Measurements from ENCODE around the gene WWC1.

The WWC1 gene

DNA sequence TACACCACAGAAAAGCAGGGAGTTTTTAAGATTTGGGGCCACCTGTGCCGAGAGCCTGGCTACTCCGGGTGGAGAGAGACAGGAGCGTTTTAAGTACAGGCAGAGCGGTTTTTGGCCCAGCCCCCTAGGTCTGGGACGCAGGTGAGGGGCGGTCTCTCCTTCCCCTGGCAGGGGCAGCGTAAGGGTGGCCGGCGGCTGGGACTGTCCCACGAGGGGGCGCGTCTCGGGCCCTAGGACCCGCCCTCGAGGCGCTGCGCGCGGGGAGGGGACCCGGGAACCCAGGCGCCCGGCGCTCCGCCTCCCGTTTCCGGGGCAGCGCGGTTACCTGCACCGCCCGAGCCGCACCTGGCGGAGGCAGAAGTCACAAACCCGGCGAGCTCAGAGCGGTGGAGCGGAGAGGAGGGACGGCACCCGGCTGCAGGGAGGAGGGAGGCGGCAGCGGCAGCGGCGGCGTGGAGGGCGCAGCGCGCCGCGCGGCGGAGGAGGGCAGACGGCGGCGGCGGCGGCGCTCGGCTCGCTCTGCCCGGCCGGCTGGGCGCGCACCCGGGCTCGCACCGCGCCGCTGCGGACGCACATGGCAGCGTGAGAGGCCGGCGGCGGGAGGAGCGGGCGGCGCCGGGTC lies at the start of gene WWC1:
TSS of gene WWC1 (plus strand) at position 304 of the 622 bp plus-strand sequence. CDS start 508 bp downstream, outside the sequence.
- peak; percentile 57 for DNase-seq

DNA sequence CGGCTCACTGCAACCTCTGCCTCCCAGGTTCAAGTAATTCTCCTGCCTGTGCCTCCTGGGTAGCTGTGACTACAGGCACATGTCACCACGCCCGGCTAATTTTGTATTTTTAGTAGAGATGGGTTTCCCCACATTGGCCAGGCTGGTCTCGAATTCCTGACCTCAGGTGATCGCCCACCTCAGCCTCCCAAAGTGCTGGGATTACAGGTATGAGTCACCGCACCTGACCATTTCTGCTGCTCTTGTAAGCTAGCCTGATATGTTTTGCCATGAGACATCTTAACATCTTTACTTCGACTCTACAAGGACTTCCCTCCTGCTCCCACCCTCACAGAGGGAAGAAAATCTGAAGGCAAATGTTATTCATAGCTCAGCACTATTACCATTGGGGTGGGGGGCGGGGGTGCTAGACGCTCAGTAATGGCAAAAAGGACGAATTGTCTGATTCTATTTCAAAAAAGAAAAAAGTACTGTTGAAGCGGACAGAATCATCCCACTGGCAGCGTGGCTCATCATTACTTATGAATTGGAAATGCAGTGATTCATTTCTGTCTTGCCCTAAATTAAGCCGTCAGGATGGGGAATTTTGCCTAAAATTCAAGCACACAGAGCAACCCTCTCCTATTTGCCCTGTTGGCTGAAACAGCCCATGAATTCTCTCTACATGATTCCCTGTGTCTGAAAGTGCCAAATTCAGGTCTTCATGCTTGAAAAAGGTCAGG lies 46.4 kb upstream of the WWC1 start:
- DNase-seq: no peak

DNA sequence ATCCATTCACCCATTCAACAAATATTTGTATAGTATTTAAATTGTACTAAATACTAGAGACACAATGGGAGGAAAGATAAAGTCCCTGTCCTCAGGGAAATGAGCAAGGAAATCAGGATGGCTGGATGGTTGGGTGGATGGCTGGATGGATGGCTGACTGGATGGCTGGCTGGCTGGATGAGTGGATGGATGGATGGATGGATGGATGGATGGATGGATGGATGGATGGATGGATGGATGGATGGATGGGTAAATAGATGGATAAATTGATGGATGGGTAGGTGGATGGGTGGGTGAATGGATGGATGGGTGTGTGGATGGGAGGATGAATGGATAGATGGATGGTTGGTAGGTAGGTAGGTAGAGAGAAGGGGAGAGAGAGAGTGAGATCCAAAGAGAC lies 41.5 kb upstream of the WWC1 start:
- no peak for DNase-seq

DNA sequence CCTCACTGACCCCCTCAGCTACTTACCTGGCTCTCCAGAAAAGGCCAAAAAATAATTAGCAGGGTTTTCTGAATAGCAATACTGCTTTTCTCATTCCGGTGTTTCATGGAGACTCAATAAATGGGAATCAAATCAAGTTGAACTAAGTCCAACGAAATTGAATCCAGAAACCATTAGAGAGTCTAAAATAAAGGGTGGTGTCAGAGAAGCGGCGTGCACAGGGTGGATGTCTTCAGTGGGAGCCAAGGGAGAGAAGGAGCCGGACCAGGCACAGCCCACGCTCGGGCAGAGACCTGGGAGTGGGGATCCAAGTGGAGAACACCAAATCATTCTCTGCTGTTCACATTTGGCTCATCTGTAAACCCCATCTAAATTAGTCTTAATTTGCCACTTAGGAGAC lies 40.2 kb upstream of the WWC1 start:
- DNase-seq: no peak

DNA sequence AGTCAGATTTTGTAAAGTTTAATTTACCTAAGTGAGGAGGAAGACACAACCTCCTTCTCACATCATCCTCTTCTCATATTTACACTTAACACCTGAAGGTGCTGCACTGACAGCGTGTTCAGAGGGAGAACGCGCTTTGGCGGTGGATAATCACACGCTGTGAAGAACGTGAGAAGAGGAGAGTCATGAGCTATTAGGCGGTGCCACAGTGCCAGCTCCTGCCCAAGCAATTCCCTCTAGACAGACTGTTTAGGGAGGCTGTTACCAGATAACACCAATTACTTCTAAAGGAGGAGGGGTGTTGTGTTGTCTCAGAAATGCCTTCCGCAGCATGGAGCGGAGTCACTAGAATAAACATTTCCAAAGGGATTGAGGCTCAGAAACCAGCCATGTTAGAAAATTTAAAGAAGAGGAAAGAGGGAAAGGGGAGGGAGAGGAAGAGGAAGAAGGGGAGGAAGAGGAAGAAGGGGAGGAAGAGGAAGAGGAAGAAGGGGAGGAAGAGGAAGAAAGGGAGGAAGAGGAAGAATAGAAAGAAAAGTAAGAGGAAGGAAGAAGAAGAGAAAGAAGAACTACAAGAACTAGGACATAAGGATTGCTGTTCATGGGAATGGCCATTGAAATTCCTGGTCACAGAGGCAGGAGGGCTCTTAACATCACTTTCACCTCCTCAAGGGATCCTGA lies 37.3 kb upstream of the WWC1 start:
- DNase-seq: no peak

DNA sequence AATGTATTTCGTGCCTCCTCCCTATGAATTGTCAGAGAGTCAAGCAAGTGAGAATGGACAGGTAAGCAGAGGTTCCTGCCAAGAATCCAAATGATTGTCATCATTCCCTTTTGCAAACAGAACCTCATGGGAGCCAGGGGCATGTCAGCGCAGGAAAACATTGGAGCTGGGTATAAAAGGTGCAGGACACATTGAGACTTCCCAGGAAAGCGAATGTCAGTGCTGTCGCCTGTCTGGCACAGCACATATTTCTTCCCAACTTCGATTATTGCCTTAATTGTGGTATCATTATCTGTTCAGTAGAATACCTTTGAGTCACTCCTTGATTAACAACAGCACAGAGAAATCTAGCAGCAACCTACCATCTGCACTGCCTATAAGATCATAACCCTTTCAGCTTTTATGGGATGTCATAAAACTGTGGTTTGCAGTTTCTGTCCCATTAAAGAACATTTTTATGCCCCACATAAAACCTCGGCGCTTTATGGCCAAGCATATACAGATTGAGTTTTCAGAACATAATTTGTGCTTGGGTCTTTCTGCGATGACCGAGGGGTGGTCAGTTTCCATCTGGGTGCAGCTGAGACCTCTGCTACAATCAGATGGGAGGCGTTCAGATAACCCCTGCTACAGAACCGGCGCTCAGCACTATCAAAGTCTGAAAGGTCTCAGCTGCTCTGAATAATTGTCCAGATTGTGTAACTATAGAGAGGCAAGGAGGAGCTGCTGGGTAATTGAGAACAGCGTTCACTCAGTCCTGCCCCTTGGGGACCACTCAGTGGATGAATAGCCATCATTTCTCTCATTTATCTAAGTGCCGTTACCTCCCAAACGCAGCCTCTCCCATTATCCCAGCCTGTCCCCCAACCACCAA lies 30.9 kb upstream of the WWC1 start:
- DNase-seq: no peak

DNA sequence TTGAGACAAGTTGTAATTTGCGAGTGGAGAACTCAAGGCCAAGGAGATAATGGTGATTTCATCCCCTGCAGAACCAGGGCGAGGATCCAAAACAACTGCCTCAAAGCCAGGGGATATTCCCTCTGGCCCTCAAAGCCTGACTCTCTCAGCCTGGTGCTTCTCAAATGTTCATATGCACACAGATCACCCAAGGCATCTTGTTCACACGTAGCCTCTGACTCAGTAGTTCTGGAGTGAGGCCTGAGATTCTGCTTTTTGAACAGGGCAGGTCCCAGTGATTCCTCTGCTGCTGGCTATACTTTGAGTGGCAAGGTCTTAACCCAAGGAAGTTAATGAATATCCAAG lies 30.2 kb upstream of the WWC1 start:
- no peak for DNase-seq

DNA sequence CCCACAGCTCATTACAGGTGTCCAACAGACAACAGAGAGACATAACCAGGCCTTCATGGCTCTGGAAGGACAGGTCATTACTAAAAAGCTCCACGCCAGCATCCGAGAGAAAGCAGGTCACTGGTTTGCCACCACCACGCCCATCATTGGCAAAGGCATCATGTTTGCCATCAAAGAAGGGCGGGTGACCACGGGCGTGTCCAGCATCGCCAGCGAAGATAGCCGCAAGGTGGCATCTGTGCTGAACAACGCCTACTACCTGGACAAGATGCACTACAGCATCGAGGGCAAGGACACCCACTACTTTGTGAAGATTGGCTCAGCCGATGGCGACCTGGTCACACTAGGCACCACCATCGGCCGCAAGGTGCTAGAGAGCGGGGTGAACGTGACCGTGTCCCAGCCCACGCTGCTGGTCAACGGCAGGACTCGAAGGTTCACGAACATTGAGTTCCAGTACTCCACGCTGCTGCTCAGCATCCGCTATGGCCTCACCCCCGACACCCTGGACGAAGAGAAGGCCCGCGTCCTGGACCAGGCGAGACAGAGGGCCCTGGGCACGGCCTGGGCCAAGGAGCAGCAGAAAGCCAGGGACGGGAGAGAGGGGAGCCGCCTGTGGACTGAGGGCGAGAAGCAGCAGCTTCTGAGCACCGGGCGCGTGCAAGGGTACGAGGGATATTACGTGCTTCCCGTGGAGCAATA lies 29.3 kb upstream of the WWC1 start:
- no peak for DNase-seq

DNA sequence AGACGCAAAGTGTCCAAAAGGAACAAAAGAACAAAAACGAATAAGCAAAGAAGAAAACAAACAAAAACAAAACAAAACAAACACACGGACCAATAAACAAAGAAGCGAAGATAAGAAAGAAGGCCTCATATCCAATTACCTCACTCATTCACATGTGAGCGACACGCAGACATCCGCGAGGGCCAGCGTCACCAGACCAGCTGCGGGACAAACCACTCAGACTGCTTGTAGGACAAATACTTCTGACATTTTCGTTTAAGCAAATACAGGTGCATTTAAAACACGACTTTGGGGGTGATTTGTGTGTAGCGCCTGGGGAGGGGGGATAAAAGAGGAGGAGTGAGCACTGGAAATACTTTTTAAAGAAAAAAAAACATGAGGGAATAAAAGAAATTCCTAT lies 28.3 kb upstream of the WWC1 start:
- no peak for DNase-seq

DNA sequence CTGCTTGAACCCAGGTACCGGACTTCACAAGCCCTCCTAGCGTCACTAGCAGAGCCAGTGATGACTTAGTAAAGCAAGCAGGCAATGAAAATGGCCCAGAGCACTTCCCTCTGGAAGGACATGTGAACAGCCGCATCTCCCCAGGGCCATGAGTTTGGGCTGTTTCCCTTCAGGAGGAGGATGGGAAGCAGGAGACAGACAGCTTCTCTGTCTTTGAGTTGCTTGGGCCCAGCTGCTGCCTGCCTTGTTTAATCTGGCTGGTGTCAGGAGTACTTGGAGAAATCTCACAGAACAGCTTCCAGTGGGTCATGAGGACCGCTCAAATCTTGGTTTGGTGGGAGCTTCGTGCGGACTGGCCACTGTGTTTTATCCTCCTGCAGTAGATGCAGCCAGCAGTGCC lies 25.4 kb upstream of the WWC1 start:
- no peak for DNase-seq

DNA sequence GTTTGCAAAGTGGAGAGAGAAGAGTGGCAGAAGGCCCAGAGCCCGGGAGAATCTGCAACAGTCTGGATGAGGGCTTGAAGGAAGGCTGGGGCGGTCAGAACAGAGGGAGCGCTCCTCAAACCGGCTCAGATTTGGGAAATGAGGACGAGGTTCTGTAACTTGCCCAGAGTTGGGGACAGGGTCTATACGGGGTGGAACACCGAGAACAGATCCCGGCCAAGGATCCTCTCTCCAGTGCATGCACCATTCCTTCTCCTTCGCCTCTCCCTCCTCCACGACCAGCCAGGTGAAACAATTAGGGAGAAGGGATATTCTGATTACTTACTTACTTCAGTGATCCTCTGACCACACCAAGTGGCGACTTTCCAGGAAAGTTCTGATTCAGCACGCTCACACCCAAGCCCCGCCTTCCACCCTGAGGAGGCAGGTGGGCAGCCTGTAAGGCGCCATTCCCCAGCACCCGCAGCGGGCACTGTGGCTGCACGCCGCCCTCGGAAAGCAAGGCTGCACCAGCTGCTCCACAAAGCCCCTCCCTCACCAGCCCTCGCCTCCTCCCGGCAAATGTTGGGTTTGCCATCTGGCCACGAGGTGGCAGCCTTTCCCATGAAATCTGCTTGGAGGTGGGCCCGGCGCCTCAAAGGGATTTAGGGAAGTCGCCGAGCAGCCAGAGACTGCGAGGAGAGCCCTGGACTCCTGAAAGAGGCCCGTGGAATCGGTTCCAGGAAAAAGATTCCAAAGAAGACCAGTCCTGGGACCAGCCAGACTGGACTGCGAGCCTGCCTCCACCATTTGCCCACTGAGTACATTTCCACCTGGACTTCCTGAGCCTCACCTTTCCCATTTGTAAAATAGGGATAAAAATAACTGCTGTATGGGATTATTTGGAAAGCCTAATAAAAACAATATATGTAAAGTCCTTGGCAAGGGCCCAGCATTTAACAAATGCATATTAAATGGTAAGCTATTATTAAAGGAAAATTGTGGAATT lies 22.2 kb upstream of the WWC1 start:
- DNase-seq: peak; percentile 67

DNA sequence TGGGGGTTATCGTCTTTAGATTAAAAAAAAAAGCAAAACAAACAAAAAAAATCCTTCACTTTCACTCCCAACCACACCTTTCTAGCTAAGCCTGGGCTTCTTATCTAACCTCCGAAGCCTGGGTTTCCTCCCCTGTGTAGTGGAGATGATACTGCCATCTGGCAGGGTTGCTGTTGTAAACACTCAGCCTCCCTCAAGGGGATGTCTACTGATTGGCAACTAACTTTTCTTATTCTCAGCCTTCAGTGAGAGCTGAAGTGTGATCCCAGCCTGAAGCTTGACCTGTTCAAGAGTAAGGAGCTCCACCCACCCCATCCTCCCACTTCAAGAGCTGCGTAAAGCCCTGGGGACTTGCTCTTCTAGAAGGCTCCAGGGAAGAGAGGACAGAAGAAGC lies 21.5 kb upstream of the WWC1 start:
- DNase-seq: no peak

DNA sequence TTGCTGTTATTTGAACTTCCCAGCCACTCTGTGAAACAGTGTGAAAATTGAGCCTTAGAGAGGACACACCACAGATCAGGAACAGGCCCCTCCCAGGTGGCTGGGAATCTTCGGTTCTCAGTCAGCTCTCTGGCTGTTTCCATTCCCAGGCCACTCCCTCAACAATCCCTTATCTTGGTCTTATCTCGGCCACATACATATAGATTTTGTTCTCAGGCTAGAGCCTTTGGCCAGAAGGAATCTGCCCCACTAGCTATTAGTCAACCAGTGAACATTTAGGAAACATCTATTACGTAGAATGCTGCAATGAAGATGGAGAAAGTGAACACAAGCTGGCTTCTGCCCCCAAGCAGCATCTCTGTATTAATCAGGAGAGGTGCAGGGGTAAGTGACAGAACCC lies 21.0 kb upstream of the WWC1 start:
- DNase-seq: no peak

DNA sequence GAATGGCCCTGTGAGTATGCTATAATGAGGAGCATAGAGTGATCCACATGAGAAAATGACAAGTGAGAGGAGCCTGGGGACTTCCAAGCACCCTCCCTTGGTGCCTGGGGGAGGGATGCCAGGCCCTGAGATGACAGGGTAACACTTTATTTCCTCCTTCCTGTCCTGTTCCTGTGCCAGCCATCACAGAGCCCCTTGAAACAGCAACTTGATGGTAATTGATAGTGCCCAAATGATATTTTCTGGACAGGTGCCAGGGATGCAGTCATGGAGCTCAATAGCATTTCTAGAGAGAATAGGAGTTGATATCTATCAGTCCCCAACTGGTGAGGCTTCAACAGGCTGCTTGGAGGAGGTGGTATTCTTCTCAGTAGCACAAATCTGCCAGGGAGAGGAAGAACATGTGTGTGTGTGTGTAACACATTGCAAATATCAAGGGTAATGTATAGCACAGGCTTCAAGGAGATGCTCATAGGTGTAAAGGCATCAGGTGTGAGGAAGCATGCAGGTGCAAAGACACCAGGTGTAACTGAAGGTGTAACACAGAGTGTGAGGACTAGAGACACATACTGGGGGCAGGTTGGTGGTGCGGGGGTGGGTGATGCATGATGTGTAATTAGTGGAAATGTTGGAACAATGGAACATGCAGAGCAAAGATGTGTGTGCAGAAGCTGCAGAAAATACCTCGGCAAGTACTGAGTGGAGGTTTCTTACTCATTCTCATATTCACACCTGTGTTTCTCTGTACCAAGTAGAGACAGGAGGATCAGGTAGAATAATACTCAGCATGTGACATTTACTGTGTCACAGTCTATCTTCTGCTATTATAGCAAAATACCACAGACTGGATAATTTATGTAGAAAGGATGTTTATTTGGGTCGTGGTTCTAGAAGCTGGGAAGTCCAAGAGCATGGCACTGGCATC lies 18.1 kb upstream of the WWC1 start:
- DNase-seq: no peak

DNA sequence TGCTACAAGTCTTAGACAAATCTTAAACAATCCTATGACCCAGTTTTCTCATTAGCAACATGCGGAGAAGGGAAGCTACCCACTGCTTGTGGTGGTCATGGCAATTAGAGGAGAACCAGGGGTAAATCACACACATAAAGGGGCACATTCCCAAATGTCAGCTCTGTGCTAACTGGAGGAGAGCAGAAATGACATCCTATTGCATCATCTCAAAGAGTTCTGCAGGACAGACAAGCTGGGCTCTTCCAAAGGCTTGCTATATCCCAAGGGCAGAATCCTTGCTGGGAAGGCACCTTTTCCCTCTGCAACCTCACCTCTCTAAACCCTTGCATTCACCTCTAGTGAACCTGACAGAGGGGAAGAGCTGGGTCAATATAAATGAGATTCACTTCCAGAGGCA lies 17.0 kb upstream of the WWC1 start:
- no peak for DNase-seq

DNA sequence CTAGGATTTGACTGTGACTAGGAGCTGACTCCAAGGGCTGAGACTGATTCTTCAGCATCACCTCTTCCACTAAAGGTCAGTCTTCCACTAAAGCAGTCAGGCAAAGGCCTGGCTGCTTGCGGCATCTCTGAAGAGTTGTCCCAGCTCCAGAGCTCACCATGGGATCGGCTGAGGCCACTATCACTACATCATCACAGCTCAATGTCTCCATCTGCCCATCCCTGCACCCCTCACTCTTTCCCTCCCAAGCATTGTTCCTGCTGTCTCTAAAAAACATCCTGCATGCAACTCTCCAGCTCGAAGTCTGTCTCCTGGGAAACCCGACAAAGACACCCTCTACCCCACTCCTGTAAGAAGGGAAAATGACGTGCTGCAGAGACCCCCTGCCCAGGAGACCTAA lies 15.5 kb upstream of the WWC1 start:
- DNase-seq: no peak

DNA sequence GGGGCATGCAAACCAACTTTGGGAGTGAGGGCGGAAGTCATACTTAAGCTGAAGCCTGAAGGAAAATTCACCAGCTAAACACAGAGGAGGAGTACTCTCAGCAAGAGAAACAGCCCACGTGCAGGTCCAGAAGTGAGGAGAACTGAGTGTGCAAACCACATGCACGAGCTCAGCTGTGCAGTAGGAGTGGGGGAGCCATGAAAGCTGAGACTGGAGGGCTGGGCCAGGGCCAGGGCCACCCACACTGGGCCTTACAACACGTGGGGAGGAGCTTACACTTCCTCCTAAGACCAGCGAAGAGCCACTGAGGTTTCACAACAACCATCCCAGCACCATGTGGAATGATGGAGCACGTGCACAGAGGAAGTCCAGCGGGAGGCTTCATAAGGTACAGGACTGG lies 9.3 kb upstream of the WWC1 start:
- DNase-seq: no peak

DNA sequence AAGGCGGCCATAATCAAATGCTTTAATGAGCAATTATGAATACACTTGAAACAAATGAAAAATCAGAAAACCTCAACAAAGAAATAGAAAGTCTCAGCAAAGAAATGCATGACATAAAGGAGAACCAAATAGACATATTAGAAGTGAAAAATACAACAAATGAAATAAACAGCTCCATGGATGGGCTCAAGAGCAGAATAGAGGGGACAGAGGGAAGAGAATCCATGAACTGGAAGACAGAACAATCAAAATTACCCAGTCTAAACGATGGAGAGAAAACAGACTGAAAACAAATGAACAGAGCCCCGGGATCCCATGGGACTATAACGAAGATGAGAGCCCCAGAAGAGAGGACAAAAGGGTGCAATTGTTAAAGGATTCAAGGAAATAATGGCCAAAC lies 6.6 kb upstream of the WWC1 start:
- DNase-seq: no peak

DNA sequence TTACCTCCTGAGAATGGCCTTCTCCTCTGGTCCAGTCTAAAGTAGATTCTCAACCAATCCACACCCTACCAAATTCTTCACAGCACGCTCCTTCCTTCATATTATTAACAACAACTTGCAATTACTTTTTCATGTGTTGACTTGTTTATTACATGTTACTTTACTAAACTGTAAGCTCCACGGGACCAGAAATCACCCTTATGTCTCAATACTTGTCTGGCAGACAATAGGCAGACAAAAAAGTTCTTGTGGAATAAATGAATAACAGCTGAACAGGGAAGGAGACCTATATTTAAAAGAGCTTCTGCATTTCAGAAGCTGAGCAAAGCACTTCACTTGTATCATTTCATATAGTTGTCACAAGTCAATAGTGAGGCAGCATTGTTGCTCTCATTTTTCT lies 5.7 kb upstream of the WWC1 start:
- DNase-seq: no peak

DNA sequence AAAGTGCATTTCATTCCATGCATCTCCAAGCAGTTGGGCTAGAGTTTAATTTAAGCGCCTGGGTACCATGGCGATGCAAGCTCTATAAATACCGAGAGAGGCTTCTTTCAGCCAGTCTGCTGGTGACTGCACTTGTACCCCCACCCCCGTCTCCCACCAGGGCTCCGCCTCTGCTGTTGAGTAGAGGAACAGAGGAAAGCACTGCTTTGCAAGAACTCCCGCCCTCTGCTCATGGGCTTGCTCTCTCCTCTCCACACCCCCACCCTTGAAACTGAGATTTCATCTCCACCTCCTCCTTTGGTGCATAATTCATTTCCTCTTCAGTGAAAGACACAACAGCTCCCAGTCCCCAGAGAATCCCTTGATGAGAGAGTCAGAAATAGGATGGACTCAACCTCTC lies 5.1 kb upstream of the WWC1 start:
- DNase-seq: no peak

Measured in NCI-H1048 (cell line).